C4-2B (cell line): ENCODE data around the gene B4GALT5.

Experiments used
- CTCF ChIP-seq: fragments of 450-650 bp; conservative IDR thresholded peaks from 2 replicates; pipeline ENCODE4 v1.5.1; 2017; ENCODE audit warnings: mild to moderate bottlenecking
- ZFX ChIP-seq: fragments of 450-650 bp; IDR thresholded peaks from 2 replicates; pipeline ENCODE4 v1.6.1; 2017

GRCh38 chr20:49692941-49693340 lies 20.7 kb downstream of the B4GALT5 start:
- TF ChIP-seq CTCF = no peak
- no peak for TF ChIP-seq ZFX
